Stimulated activated effector memory CD8-positive, alpha-beta T cell treated with anti-CD3 and anti-CD28 coated beads, Interleukin-12 subunit alpha, Interleukin-12 subunit beta, amount 100 ng/mL, for 72 hours (primary cell): ENCODE results near the gene IDH3B.
A peak's percentile ranks its signal among the peaks of the same experiment; 100 is the strongest.
"Not testable (repeated sequence)": the region's sequence is repeated elsewhere in the genome, so short reads cannot be mapped to it uniquely, and the experiment has no call there.

Experiments used
- ATAC-seq: fragments of 150-1000 bp; cut with Tn5 transposase; 2 replicates; pipeline ENCODE4 v1.10.0; 2021
- DNase-seq, 2 donors: peaks; one replicate each; pipeline ENCODE4 v3.0.0; 2021 to 2022; ENCODE audit warnings: low spot score in 2 of 2
- H3K27ac Mint-ChIP-seq: one replicate; pipeline ENCODE4 v1.8.0; 2022; ENCODE audit warnings: mild to moderate bottlenecking, mixed read lengths
- H3K36me3 Mint-ChIP-seq: one replicate; pipeline ENCODE4 v1.8.0; 2022; ENCODE audit warnings: mild to moderate bottlenecking, mixed read lengths
- H3K4me1 Mint-ChIP-seq: one replicate; pipeline ENCODE4 v1.8.0; 2022; ENCODE audit warnings: mixed read lengths
- H3K4me3 Mint-ChIP-seq: one replicate; pipeline ENCODE4 v1.8.0; 2022; ENCODE audit warnings: mild to moderate bottlenecking, mixed read lengths
- H3K9me3 Mint-ChIP-seq: one replicate; pipeline ENCODE4 v1.8.0; 2022; ENCODE audit warnings: mixed read lengths

IDH3B gene

DNA sequence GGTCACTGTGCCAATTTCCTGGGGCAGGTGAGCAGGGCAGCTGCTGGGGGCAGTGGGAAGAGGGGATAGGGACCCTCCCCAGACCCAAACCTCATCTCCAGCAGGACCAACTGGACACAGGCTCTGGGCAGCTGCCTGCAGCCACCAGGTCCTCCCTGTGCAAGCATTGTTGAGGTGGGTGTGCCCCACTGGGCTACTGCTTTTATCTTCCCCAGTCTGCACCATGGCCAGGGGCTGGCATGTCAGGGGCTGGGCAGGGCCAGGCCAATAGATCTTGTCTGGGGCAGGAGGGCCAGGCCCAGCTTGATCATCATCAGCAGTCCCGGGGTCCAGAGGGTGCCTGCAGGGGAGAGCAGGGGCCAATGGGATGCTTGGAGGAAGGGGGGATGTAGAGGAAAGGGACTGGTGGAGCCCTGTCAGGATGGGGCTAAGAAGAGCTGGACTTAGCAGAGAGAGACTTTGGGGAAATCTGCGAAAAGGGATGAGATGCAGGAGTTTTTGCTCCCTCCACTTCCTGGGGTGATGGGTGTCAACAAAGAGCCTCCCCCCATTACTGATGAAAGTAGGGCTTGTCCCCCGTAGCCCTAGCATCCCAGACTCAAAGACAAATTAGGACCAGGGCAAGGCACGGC is 34.3 kb upstream of the IDH3B start:
- DNase-seq (peak in 1 of 2 donors; percentile 47), ATAC-seq (no peak)
- no peaks in the 10 kb centered on the region for H3K4me1 Mint-ChIP-seq
- no peak overlapping the region for H3K27ac Mint-ChIP-seq
- no peak overlapping the region for H3K4me3 Mint-ChIP-seq
- H3K9me3 Mint-ChIP-seq, result no peaks in the 10 kb centered on the region
- H3K36me3 Mint-ChIP-seq, result no peaks in the 10 kb centered on the region

DNA sequence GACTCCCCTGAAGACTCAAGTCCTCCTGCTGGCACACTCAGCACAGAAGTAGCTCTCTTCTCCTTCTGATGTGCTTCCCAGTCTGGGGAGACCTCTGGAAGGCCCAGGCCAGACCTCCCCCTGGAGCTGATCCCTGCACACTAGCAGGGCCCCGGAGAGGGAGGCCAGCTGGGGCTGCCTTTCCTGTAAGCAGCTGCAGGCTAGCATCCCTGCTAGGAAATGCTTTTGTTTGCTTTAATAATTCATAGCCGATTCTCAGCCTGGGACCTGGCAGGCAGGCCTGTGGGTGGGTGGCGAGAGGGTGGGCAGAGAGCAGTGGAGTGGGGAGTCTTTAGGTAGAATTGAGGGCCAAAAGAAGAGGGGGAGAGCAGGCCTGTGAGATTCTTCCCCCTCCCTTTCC is 33.8 kb upstream of the IDH3B start:
- no peak overlapping the region for H3K27ac Mint-ChIP-seq
- H3K4me1 Mint-ChIP-seq, result no peaks in the 10 kb centered on the region
- no peaks in the 10 kb centered on the region for H3K9me3 Mint-ChIP-seq
- no peak for ATAC-seq
- DNase-seq, result no peak
- H3K36me3 Mint-ChIP-seq, result no peaks in the 10 kb centered on the region
- no peak overlapping the region for H3K4me3 Mint-ChIP-seq

DNA sequence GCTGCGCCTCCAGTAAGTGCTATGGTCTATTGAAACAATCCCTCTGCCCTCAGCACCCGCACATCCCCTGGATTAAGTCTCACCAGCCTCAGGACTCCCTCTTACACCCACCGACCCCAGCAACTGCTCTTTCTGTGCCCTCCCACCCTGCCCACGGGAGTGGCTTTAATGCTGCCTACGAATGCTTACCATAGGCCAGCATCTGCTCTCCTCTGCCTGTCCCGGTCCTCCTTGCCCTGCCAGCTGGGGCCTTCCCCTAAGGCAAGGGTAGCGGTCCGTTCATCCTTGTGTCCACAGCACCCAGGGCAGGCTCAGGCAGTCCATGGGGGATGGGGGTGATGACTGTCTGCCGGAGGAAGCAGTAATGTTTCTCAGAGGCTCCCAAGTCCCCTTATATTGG is 32.6 kb upstream of the IDH3B start:
- no peak for ATAC-seq
- peaks cover 6% of the 10 kb centered on the region for H3K4me1 Mint-ChIP-seq
- DNase-seq, result no peak
- H3K4me3 Mint-ChIP-seq, result no peak overlapping the region
- H3K9me3 Mint-ChIP-seq, result no peaks in the 10 kb centered on the region
- peaks cover 7% of the 10 kb centered on the region for H3K36me3 Mint-ChIP-seq
- no peak overlapping the region for H3K27ac Mint-ChIP-seq

DNA sequence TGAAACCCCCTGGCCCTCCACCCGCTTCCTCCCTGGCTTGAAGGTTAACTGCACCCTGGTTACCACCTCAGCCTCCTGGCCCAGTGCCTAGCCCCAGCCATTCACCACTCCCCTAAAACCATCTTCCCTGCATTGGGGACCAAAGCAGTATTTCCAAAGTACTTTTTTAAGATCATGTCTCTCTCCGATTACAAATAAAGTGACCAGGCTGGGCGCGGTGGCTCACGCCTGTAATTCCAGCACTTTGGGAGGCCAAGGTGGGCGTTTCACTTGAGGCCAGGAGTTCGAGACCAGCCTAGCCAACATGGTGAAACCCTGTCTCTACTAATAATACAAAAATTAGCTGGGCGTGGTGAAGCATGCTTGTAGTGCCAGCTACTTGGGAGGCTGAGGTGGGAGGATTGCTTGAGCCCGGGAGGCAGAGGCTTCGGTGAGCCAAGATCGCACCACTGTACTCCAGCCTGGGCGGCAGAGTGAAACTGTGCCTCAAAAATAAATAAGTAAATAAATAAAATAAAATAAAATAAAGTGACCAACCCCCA is 32.0 kb upstream of the IDH3B start:
- H3K4me1 Mint-ChIP-seq, result peaks cover 12% of the 10 kb centered on the region
- not testable (repeated sequence) for H3K27ac Mint-ChIP-seq, ATAC-seq, H3K36me3 Mint-ChIP-seq, H3K4me3 Mint-ChIP-seq, H3K9me3 Mint-ChIP-seq
- peak in 1 of 2 donors; percentile 25 for DNase-seq

DNA sequence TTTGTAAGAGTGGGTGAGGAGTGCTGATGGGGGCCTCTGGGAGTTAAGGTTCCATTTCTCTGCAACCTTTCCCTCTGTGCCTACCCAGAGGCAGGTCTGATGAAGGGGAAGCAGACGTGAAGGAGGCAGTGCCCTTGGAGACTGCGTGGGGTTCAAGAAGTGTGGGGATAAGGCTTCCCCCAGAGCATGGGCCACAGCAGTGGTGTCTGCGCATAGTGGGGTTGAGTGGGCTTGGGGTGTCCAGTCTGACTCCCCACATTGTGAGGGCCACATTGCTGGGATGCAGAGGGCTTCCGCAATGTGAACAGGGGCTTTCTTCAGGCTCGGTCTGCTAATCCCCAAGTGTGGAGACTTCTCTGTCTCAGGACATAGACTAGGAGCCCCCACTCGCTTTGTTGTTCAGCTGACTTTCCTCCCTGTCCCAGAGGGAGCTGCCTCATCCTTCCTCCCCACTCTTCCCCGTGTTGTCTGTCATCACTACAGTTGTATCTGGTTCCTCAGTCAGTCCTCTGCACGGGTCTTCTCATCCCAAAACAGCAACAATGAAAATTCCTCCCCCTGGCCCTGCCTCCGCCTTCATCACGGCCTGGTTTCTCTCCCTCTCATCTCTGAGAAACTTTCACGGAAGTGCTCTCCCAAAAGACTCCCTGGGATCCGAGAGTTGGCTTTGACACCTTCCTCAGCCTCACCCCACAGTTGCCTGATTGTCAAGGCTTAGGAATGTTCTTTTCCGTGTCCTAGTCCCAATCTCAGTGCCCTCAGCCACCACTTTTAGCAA is 31.4 kb upstream of the IDH3B start:
- Mint-ChIP-seq H3K4me3 (no peak overlapping the region), H3K4me1 (peaks cover 17% of the 10 kb centered on the region), H3K36me3 (peaks cover 9% of the 10 kb centered on the region), H3K9me3 (no peaks in the 10 kb centered on the region), H3K27ac (no peak overlapping the region)
- DNase-seq (no peak), ATAC-seq (no peak)

GRCh38 chr20:2694519-2694918 is 30.5 kb upstream of the IDH3B start:
- DNase-seq (no peak), ATAC-seq (no peak)
- peaks cover 9% of the 10 kb centered on the region for H3K36me3 Mint-ChIP-seq
- H3K9me3 Mint-ChIP-seq, result no peaks in the 10 kb centered on the region
- peak overlapping the region; percentile 31 for H3K4me3 Mint-ChIP-seq
- no peak overlapping the region for H3K27ac Mint-ChIP-seq
- H3K4me1 Mint-ChIP-seq, result peaks cover 17% of the 10 kb centered on the region

GRCh38 chr20:2694008-2694471 is 30.0 kb upstream of the IDH3B start:
- ATAC-seq (no peak), DNase-seq (no peak)
- Mint-ChIP-seq H3K36me3 (peaks cover 9% of the 10 kb centered on the region), H3K4me1 (peaks cover 17% of the 10 kb centered on the region), H3K27ac (no peak overlapping the region), H3K9me3 (no peaks in the 10 kb centered on the region), H3K4me3 (peak overlapping the region; percentile 31)

DNA sequence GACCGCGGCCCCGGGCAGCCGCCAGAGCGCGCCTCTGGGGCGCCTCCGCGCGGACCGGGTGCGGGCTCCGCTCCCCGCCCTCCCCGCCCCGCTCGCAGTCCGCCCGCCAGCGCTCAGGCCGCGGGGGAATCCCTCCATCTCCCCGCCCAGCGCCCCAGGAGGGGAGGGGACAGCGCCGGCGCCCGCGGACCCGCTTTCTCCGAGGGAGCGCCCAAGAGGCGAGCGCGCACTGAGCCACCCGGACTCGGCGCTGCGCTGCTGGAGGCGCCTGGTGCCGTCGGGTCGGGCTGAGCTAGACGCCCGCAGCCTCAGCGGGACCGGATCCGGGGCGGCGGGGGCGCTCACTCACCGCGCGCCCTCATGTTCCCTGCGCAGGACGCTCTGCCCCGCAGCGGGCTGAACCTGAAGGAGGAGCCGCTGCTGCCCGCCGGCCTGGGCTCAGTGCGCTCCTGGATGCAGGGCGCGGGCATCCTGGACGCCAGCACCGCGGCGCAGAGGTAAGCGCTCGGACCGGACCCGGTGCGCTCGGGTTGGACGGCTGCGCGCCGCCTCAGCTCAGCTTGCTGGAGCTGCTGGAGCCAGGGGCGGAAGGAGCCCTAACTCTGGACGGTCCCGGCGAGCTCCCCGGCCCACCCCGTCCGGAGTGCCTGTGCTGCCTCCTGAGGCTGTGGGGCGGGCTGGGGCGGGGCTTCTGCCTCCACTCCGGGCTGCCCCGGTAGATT is 29.4 kb upstream of the IDH3B start:
- peak; percentile 23 to 67 for DNase-seq
- Mint-ChIP-seq H3K4me1 (peaks cover 19% of the 10 kb centered on the region), H3K27ac (no peak overlapping the region), H3K36me3 (peaks cover 9% of the 10 kb centered on the region), H3K4me3 (peak overlapping the region; percentile 31), H3K9me3 (no peaks in the 10 kb centered on the region)
- ATAC-seq, result peak; percentile 65

DNA sequence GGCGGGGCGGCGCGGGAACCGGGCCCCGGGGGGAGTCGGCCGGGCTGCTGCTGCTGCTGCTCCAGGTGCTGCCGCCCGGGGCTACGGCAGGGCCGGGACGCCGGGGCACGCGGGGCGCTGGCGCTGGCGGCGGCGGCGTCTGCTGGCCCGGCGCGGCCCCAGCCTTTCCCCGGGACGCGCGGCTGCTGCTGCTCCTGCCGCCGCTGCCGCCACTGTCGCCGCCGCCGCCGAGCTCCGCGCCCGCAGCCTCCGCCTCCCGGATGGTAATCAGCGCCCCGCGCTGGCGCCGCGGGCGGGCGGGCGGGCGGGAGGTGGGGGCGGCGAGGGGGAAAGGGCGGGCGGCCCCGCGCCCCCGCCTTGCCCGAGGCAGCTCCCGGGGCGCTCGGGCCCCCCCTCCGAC is 28.9 kb upstream of the IDH3B start:
- no peaks in the 10 kb centered on the region for H3K9me3 Mint-ChIP-seq
- peak; percentile 2 for ATAC-seq

GRCh38 chr20:2692036-2692885 is 28.2 kb upstream of the IDH3B start, which contains the start of gene EBF4:
TSS of gene EBF4 (plus strand) at chr20:2692780. CDS start at chr20:2693646, 866 bp downstream.
- H3K27ac Mint-ChIP-seq, result peak within 1 kb of the TSS; percentile 38
- H3K4me1 Mint-ChIP-seq, result peaks cover 30% of the 10 kb centered on the region
- ATAC-seq (peak; percentile 12), DNase-seq (no peak)
- no peaks in the 10 kb centered on the region for H3K9me3 Mint-ChIP-seq
- H3K36me3 Mint-ChIP-seq, result peaks cover 9% of the 10 kb centered on the region
- peak within 1 kb of the TSS; percentile 89 for H3K4me3 Mint-ChIP-seq

More for the DNA sequence above, 28.9 kb upstream of the IDH3B start:
- Mint-ChIP-seq H3K36me3 (peaks cover 9% of the 10 kb centered on the region), H3K4me3 (no peak overlapping the region), H3K4me1 (peaks cover 25% of the 10 kb centered on the region), H3K27ac (no peak overlapping the region)
- no peak for DNase-seq

GRCh38 chr20:2691663-2692035 is 27.6 kb upstream of the IDH3B start:
- peak overlapping the region; percentile 89 for H3K4me3 Mint-ChIP-seq
- ATAC-seq (no peak), DNase-seq (no peak)
- H3K9me3 Mint-ChIP-seq, result no peaks in the 10 kb centered on the region
- H3K4me1 Mint-ChIP-seq, result peaks cover 30% of the 10 kb centered on the region
- peak overlapping the region; percentile 38 for H3K27ac Mint-ChIP-seq
- peaks cover 9% of the 10 kb centered on the region for H3K36me3 Mint-ChIP-seq

GRCh38 chr20:2691127-2691526 is 27.1 kb upstream of the IDH3B start:
- H3K9me3 Mint-ChIP-seq, result no peaks in the 10 kb centered on the region
- peak overlapping the region; percentile 89 for H3K4me3 Mint-ChIP-seq
- H3K27ac Mint-ChIP-seq, result no peak overlapping the region
- no peak for DNase-seq
- peaks cover 30% of the 10 kb centered on the region for H3K4me1 Mint-ChIP-seq
- peaks cover 9% of the 10 kb centered on the region for H3K36me3 Mint-ChIP-seq
- no peak for ATAC-seq

- Mint-ChIP-seq H3K9me3 (no peaks in the 10 kb centered on the region), H3K36me3 (peaks cover 9% of the 10 kb centered on the region), H3K4me3 (peak overlapping the region; percentile 89), H3K4me1 (peaks cover 30% of the 10 kb centered on the region), H3K27ac (no peak overlapping the region)
- no peak for DNase-seq
- ATAC-seq, result no peak
These were observed 26.7 kb upstream of the IDH3B start for GRCh38 chr20:2690718-2691117.

- ATAC-seq (no peak), DNase-seq (no peak)
- peaks cover 30% of the 10 kb centered on the region for H3K4me1 Mint-ChIP-seq
- no peaks in the 10 kb centered on the region for H3K9me3 Mint-ChIP-seq
- H3K27ac Mint-ChIP-seq, result peak overlapping the region; percentile 18
- H3K36me3 Mint-ChIP-seq, result peaks cover 9% of the 10 kb centered on the region
- no peak overlapping the region for H3K4me3 Mint-ChIP-seq
These were observed 26.2 kb upstream of the IDH3B start for GRCh38 chr20:2690213-2690612.
